SK-N-SH treated with all-trans-retinoic acid at 6 μM for 48 hours (cell line): ENCODE results near the gene SCGB1D1.

Experiments
- ATAC-seq: fragments of 200-7000 bp; cut with Tn5 transposase; 3 replicates; pipeline ENCODE4 v1.9.1; 2020; ENCODE audit warnings: mild to moderate bottlenecking, moderate library complexity
- ARNTL ChIP-seq: fragments of 450-650 bp; formaldehyde crosslinking; IDR thresholded peaks from 2 replicates; pipeline ENCODE4 v1.5.0; 2020; ENCODE audit warnings: low read depth, mild to moderate bottlenecking, moderate library complexity, borderline replicate concordance
- BACH2 ChIP-seq: fragments of 250-450 bp; sonication (Bioruptor Pico); IDR thresholded peaks from 2 replicates; pipeline ENCODE4 v1.9.0; 2021; ENCODE audit warnings: mild to moderate bottlenecking, borderline replicate concordance
- CREB5 ChIP-seq: fragments of 250-450 bp; sonication (Bioruptor Pico); IDR thresholded peaks from 2 replicates; pipeline ENCODE4 v1.5.1; 2020; ENCODE audit warnings: low read depth, mild to moderate bottlenecking, moderate library complexity
- CSDC2 ChIP-seq: fragments of 250-450 bp; sonication (Bioruptor Pico); IDR thresholded peaks from 2 replicates; pipeline ENCODE4 v1.5.0; 2020; ENCODE audit warnings: mild to moderate bottlenecking, moderate library complexity
- CSRNP3 ChIP-seq: fragments of 250-450 bp; sonication (Bioruptor Pico); IDR thresholded peaks from 2 replicates; pipeline ENCODE4 v1.5.1; 2021; ENCODE audit warnings: mild to moderate bottlenecking, moderate library complexity
- ESRRG ChIP-seq: fragments of 250-450 bp; sonication (Bioruptor Pico); IDR thresholded peaks from 2 replicates; pipeline ENCODE4 v1.6.1; 2021; ENCODE audit warnings: mild to moderate bottlenecking
- GLIS3 ChIP-seq: fragments of 250-450 bp; sonication (Bioruptor Pico); IDR thresholded peaks from 2 replicates; pipeline ENCODE4 v1.5.0; 2020; ENCODE audit warnings: mild to moderate bottlenecking, moderate library complexity
- ISL1 ChIP-seq: fragments of 250-450 bp; sonication (Bioruptor Pico); IDR thresholded peaks from 2 replicates; pipeline ENCODE4 v2.1.2; 2022; ENCODE audit warnings: mild to moderate bottlenecking, moderate library complexity
- OSR1 ChIP-seq: fragments of 250-450 bp; sonication (Bioruptor Pico); IDR thresholded peaks from 2 replicates; pipeline ENCODE4 v1.8.0; 2022; ENCODE audit warnings: moderate library complexity, mild to moderate bottlenecking, inconsistent platforms
- PPARA ChIP-seq: fragments of 250-450 bp; sonication (Bioruptor Pico); IDR thresholded peaks from 2 replicates; pipeline ENCODE4 v1.5.0; 2020; ENCODE audit warnings: mild to moderate bottlenecking, borderline replicate concordance
- RARB ChIP-seq: fragments of 250-450 bp; sonication (Bioruptor Pico); IDR thresholded peaks from 2 replicates; pipeline ENCODE4 v1.8.0; 2021; ENCODE audit warnings: mild to moderate bottlenecking, moderate library complexity
- SNAI2 ChIP-seq: fragments of 250-450 bp; sonication (Bioruptor Pico); IDR thresholded peaks from 2 replicates; pipeline ENCODE4 v1.5.0; 2020; ENCODE audit warnings: mild to moderate bottlenecking, moderate library complexity
- TCF4 ChIP-seq: fragments of 250-450 bp; sonication (Bioruptor Pico); IDR thresholded peaks from 2 replicates; pipeline ENCODE4 v1.8.0; 2021; ENCODE audit warnings: mild to moderate bottlenecking, moderate library complexity, borderline replicate concordance
- TOX ChIP-seq: fragments of 250-450 bp; sonication (Bioruptor Pico); IDR thresholded peaks from 2 replicates; pipeline ENCODE4 v1.8.0; 2021; ENCODE audit warnings: mild to moderate bottlenecking, moderate library complexity, borderline replicate concordance
- ZC3H10 ChIP-seq: fragments of 250-450 bp; sonication (Bioruptor Pico); IDR thresholded peaks from 2 replicates; pipeline ENCODE4 v1.5.1; 2021; ENCODE audit warnings: mild to moderate bottlenecking, moderate library complexity
- ZFP3 ChIP-seq: fragments of 250-450 bp; sonication (Bioruptor Pico); IDR thresholded peaks from 2 replicates; pipeline ENCODE4 v1.5.0; 2020; ENCODE audit warnings: mild to moderate bottlenecking, moderate library complexity
- ZFP30 ChIP-seq: fragments of 450-650 bp; formaldehyde crosslinking; IDR thresholded peaks from 2 replicates; pipeline ENCODE4 v1.5.0; 2022; ENCODE audit warnings: mild to moderate bottlenecking, moderate library complexity
- ZNF70 ChIP-seq: fragments of 450-650 bp; formaldehyde crosslinking; IDR thresholded peaks from 2 replicates; pipeline ENCODE4 v1.5.0; 2020; ENCODE audit warnings: mild to moderate bottlenecking, moderate library complexity
- ZNF8 ChIP-seq: fragments of 450-650 bp; formaldehyde crosslinking; IDR thresholded peaks from 2 replicates; pipeline ENCODE4 v1.5.0; 2020; ENCODE audit warnings: mild to moderate bottlenecking, moderate library complexity
- TF ChIP-seq, protein P1 (sequence below): fragments of 250-450 bp; sonication (Bioruptor Pico); IDR thresholded peaks from 2 replicates; pipeline ENCODE4 v1.8.0; 2020; ENCODE audit warnings: mild to moderate bottlenecking, moderate library complexity, borderline replicate concordance
- TF ChIP-seq, protein P2 (sequence below): fragments of 250-450 bp; sonication (Bioruptor Pico); IDR thresholded peaks from 2 replicates; pipeline ENCODE4 v1.5.0; 2020; ENCODE audit warnings: mild to moderate bottlenecking, moderate library complexity

SCGB1D1 gene

DNA sequence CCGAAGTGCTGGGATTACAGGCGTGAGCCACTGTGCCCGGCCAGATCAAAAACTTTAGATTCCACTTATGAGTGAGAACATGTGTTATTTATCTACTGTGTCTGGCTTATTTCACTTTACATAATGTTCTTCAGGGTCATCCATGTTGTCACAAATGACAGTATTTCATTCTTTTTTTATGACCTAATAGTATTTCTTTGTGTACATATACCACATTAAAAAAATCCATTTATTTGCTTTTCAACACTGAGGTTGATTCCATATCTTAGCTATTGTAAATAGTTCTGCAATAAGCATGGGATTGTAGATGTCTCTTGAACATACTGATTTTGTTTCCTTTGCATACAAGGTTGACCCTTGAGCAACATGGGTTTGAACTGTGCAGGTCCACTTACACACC, 13.2 kb upstream of the SCGB1D1 start:
- no peak for TF ChIP-seq ISL1 (CRISPR knock-in tag)
- no peak for TF ChIP-seq ARNTL
- no peak for TF ChIP-seq CSDC2
- no peak for TF ChIP-seq PPARA (CRISPR knock-in tag)
- TF ChIP-seq CREB5 (CRISPR knock-in tag) = no peak
- TF ChIP-seq, all 23 proteins: peak for 0
- ATAC-seq = no peak

GRCh38 chr11:62179995-62180394, 10.0 kb upstream of the SCGB1D1 start:
- ATAC-seq = no peak
- TF ChIP-seq, protein P1, sequence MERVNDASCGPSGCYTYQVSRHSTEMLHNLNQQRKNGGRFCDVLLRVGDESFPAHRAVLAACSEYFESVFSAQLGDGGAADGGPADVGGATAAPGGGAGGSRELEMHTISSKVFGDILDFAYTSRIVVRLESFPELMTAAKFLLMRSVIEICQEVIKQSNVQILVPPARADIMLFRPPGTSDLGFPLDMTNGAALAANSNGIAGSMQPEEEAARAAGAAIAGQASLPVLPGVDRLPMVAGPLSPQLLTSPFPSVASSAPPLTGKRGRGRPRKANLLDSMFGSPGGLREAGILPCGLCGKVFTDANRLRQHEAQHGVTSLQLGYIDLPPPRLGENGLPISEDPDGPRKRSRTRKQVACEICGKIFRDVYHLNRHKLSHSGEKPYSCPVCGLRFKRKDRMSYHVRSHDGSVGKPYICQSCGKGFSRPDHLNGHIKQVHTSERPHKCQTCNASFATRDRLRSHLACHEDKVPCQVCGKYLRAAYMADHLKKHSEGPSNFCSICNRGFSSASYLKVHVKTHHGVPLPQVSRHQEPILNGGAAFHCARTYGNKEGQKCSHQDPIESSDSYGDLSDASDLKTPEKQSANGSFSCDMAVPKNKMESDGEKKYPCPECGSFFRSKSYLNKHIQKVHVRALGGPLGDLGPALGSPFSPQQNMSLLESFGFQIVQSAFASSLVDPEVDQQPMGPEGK = no peak
- TF ChIP-seq ESRRG (CRISPR knock-in tag) (no peak), ZFP3 (CRISPR knock-in tag) (no peak), ISL1 (CRISPR knock-in tag) (no peak), PPARA (CRISPR knock-in tag) (no peak), ZNF8 (CRISPR knock-in tag) (no peak), TCF4 (CRISPR knock-in tag) (no peak), TOX (no peak), RARB (CRISPR knock-in tag) (no peak), CSRNP3 (CRISPR knock-in tag) (no peak), ZC3H10 (CRISPR knock-in tag) (no peak), ZNF70 (CRISPR knock-in tag) (no peak), ARNTL (no peak), BACH2 (CRISPR knock-in tag) (no peak), CREB5 (CRISPR knock-in tag) (no peak), CSDC2 (no peak)

GRCh38 chr11:62181097-62181496, 8.9 kb upstream of the SCGB1D1 start:
- TF ChIP-seq ESRRG (CRISPR knock-in tag) = no peak
- no peak for TF ChIP-seq RARB (CRISPR knock-in tag)
- no peak for TF ChIP-seq ZFP3 (CRISPR knock-in tag)
- TF ChIP-seq OSR1 = no peak
- TF ChIP-seq, protein P2, sequence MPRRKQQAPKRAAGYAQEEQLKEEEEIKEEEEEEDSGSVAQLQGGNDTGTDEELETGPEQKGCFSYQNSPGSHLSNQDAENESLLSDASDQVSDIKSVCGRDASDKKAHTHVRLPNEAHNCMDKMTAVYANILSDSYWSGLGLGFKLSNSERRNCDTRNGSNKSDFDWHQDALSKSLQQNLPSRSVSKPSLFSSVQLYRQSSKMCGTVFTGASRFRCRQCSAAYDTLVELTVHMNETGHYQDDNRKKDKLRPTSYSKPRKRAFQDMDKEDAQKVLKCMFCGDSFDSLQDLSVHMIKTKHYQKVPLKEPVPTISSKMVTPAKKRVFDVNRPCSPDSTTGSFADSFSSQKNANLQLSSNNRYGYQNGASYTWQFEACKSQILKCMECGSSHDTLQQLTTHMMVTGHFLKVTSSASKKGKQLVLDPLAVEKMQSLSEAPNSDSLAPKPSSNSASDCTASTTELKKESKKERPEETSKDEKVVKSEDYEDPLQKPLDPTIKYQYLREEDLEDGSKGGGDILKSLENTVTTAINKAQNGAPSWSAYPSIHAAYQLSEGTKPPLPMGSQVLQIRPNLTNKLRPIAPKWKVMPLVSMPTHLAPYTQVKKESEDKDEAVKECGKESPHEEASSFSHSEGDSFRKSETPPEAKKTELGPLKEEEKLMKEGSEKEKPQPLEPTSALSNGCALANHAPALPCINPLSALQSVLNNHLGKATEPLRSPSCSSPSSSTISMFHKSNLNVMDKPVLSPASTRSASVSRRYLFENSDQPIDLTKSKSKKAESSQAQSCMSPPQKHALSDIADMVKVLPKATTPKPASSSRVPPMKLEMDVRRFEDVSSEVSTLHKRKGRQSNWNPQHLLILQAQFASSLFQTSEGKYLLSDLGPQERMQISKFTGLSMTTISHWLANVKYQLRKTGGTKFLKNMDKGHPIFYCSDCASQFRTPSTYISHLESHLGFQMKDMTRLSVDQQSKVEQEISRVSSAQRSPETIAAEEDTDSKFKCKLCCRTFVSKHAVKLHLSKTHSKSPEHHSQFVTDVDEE (CRISPR knock-in tag) = no peak
- TF ChIP-seq PPARA (CRISPR knock-in tag) = no peak
- no peak for TF ChIP-seq ZNF70 (CRISPR knock-in tag)
- TF ChIP-seq ARNTL = no peak
- TF ChIP-seq SNAI2 = no peak
- TF ChIP-seq, all 23 proteins: peak for 0
- no peak for ATAC-seq

DNA sequence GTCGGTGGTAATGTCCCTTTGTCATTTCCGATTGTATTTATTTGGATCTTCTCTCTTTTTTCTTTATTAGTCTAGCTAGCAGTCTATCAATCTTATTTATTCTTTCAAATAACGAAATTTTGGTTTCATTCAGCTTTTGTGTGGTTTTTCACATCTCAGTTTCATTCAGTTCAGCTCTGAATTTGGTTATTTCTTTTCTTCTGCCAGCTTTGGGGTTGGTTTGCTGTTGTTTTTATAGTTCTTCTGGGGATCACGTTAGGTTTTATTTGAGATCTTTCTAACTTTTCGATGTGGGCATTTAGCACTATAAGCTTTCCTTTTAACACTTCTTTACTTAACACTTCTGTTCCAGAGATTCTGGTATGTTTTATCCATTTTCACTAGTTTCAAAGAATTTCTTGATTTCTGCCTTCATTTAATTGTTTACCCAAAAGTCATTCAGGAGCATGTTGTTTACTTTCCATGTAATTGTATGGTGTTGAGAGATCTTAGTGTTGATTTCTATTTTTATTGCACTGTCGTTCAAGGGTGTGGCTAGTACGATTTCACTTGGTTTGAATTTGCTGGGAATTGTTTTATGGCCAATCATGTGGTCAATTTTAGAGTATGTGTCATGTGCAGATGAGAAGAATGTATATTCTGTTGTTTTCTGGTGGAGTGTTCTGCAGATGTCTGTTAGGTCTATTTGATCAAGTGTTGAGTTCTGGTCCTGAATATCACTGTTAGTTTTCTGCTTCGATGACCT, 7.7 kb upstream of the SCGB1D1 start:
- TF ChIP-seq TOX (no peak), ZNF8 (CRISPR knock-in tag) (no peak), CSDC2 (no peak), ZFP30 (CRISPR knock-in tag) (no peak), BACH2 (CRISPR knock-in tag) (no peak), ESRRG (CRISPR knock-in tag) (no peak), TCF4 (CRISPR knock-in tag) (no peak), GLIS3 (CRISPR knock-in tag) (no peak)
- no peak for ATAC-seq
